GM21717 (cell line): ENCODE measurements around the gene ITPKC.
"Not testable (repeated sequence)": the region's sequence is repeated elsewhere in the genome, so short reads cannot be mapped to it uniquely, and the experiment has no call there.

Experiments used
- ATAC-seq: cut with Tn5 transposase; IDR thresholded peaks from one replicate; pipeline ENCODE4 v1.9.1; 2021; ENCODE audit warnings: mild to moderate bottlenecking, moderate library complexity; ENCODE audit not compliant: unreplicated experiment

The ITPKC gene

GRCh38 chr19:40714441-40715299, 2.2 kb upstream of the ITPKC start:
- peak; percentile 48 for ATAC-seq

- ATAC-seq = no peak
Observed at GRCh38 chr19:40716031-40716481, 856 bp upstream of the ITPKC start.

- ATAC-seq = peak; percentile 2
Observed at GRCh38 chr19:40717325-40717879, 490 bp downstream of the ITPKC start.

- ATAC-seq = no peak
Observed at GRCh38 chr19:40717880-40718773, 1.2 kb downstream of the ITPKC start.

- no peak for ATAC-seq
Observed at GRCh38 chr19:40718774-40719391, 2.0 kb downstream of the ITPKC start.

GRCh38 chr19:40719414-40719894, 2.5 kb downstream of the ITPKC start:
- no peak for ATAC-seq

- no peak for ATAC-seq
Observed at GRCh38 chr19:40721140-40721486, 4.2 kb downstream of the ITPKC start.

- no peak for ATAC-seq
Observed at GRCh38 chr19:40721936-40722661, 5.2 kb downstream of the ITPKC start.

GRCh38 chr19:40723661-40724254, 6.8 kb downstream of the ITPKC start:
- no peak for ATAC-seq

- ATAC-seq = no peak
Observed at GRCh38 chr19:40724315-40724714, 7.4 kb downstream of the ITPKC start.

- no peak for ATAC-seq
Observed at GRCh38 chr19:40724855-40725254, 7.9 kb downstream of the ITPKC start.

- ATAC-seq = no peak
Observed at GRCh38 chr19:40726279-40726678, 9.4 kb downstream of the ITPKC start.

- not testable (repeated sequence) for ATAC-seq
Observed at GRCh38 chr19:40730065-40730464, 13.2 kb downstream of the ITPKC start.

GRCh38 chr19:40732304-40732703, 15.4 kb downstream of the ITPKC start:
- ATAC-seq = not testable (repeated sequence)

GRCh38 chr19:40733149-40733548, 16.2 kb downstream of the ITPKC start:
- ATAC-seq = no peak

GRCh38 chr19:40735013-40735771, 18.3 kb downstream of the ITPKC start:
- no peak for ATAC-seq

- ATAC-seq = no peak
Observed at GRCh38 chr19:40736661-40737060, 19.7 kb downstream of the ITPKC start.

- ATAC-seq = no peak
Observed at GRCh38 chr19:40737102-40737644, 20.3 kb downstream of the ITPKC start.
